HG02798 (cell line): ENCODE measurements around the gene IKZF3.
"Not testable (repeated sequence)": the region's sequence is repeated elsewhere in the genome, so short reads cannot be mapped to it uniquely, and the experiment has no call there.

Source experiments
- ATAC-seq: cut with Tn5 transposase; IDR thresholded peaks from one replicate; pipeline ENCODE4 v1.9.1; 2021; ENCODE audit warnings: mild to moderate bottlenecking; ENCODE audit not compliant: unreplicated experiment, poor library complexity

Gene IKZF3

GRCh38 chr17:39725923-39726322, 138.2 kb downstream of the IKZF3 start:
- ATAC-seq: not testable (repeated sequence)

GRCh38 chr17:39724731-39725130, 139.4 kb downstream of the IKZF3 start:
- no peak for ATAC-seq

GRCh38 chr17:39722965-39723848, 140.9 kb downstream of the IKZF3 start:
- ATAC-seq: no peak

- no peak for ATAC-seq
These were observed 142.0 kb downstream of the IKZF3 start for GRCh38 chr17:39722104-39722503.

- no peak for ATAC-seq
These were observed 144.4 kb downstream of the IKZF3 start for GRCh38 chr17:39719563-39720355.

GRCh38 chr17:39717660-39718059, 146.5 kb downstream of the IKZF3 start:
- no peak for ATAC-seq

GRCh38 chr17:39716879-39717536, 147.1 kb downstream of the IKZF3 start:
- ATAC-seq: no peak

- ATAC-seq: no peak
These were observed 147.9 kb downstream of the IKZF3 start for GRCh38 chr17:39716073-39716818.

GRCh38 chr17:39715375-39716072, 148.6 kb downstream of the IKZF3 start:
- ATAC-seq: no peak

GRCh38 chr17:39714234-39714633, 149.9 kb downstream of the IKZF3 start:
- no peak for ATAC-seq

- no peak for ATAC-seq
These were observed 152.3 kb downstream of the IKZF3 start for GRCh38 chr17:39711851-39712250.

- ATAC-seq: not testable (repeated sequence)
These were observed 153.0 kb downstream of the IKZF3 start for GRCh38 chr17:39711071-39711470.

GRCh38 chr17:39709998-39710964, 153.8 kb downstream of the IKZF3 start:
- ATAC-seq: no peak

- ATAC-seq: no peak
These were observed 154.7 kb downstream of the IKZF3 start for GRCh38 chr17:39709319-39709997.
